Measurements from ENCODE around the gene OR2AK2.

DNA sequence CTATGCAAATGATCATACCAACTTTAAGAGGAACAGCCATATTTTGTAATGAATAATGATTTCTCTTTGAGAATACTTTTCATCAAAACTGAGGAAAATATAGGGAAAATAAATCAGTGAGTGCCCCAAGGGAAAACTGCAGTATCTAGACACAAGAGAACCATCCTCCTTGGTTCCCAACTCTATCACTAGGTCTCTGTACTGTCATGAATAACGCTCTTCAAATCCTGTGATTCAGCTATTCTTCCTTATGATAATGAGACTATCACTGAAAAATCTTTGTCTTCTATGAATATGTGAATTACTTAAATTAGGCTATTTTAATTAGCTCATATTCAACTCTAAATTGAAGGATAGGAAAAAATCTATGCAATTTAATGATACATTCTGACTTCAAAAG lies 50.8 kb downstream of the OR2AK2 start:
- TF ChIP-seq, protein P1, sequence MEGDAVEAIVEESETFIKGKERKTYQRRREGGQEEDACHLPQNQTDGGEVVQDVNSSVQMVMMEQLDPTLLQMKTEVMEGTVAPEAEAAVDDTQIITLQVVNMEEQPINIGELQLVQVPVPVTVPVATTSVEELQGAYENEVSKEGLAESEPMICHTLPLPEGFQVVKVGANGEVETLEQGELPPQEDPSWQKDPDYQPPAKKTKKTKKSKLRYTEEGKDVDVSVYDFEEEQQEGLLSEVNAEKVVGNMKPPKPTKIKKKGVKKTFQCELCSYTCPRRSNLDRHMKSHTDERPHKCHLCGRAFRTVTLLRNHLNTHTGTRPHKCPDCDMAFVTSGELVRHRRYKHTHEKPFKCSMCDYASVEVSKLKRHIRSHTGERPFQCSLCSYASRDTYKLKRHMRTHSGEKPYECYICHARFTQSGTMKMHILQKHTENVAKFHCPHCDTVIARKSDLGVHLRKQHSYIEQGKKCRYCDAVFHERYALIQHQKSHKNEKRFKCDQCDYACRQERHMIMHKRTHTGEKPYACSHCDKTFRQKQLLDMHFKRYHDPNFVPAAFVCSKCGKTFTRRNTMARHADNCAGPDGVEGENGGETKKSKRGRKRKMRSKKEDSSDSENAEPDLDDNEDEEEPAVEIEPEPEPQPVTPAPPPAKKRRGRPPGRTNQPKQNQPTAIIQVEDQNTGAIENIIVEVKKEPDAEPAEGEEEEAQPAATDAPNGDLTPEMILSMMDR (IDR thresholded peaks at IDR 0.05; ENCODE audit: low read length): no peak
- no peak for TF ChIP-seq EZH2 (optimal IDR thresholded peaks at IDR 0.05; ENCODE audit: low read depth, low read length)
- no peak for TF ChIP-seq EZH2phosphoT487 (IDR thresholded peaks at IDR 0.05; ENCODE audit: low read length)
